Bronchial epithelial cell (primary cell): ENCODE data around the gene WNK2. TPM values are rescaled to one million over a fixed set of nuclear protein-coding genes. Genes with fewer than 3 reads are reported as not detected.

ENCODE experiments used
- DNase-seq: peaks from one replicate; pipeline ENCODE4 v3.0.0-alpha.2; 2010; ENCODE audit warnings: low read depth
- FAIRE-seq: peaks from 2 replicates; lab custom pipeline; 2011; peaks lifted over from hg19 to GRCh38; lab: Jason Lieb, UNC
- H3K27me3 ChIP-seq: 2 replicates; pipeline ENCODE4 v1.5.1; 2011; ENCODE audit warnings: low read length; ENCODE audit not compliant: control insufficient read depth, insufficient read depth
- H3K36me3 ChIP-seq: 2 replicates; pipeline ENCODE4 v1.5.1; 2011; ENCODE audit warnings: low read length; ENCODE audit not compliant: control insufficient read depth, insufficient read depth
- H3K4me3 ChIP-seq: 2 replicates; pipeline ENCODE4 v1.5.1; 2011; ENCODE audit warnings: mild to moderate bottlenecking, low read depth, low read length, control low read depth
- CTCF ChIP-seq: IDR thresholded peaks from 2 replicates; pipeline ENCODE4 v1.5.1; 2011; ENCODE audit warnings: mild to moderate bottlenecking, moderate library complexity, low read length, control low read depth, inconsistent platforms; ENCODE audit not compliant: insufficient read depth, severe bottlenecking
- total RNA-seq: library from RNA; depleted of rRNA; stranded (reverse); fragments of >200 nt; gene quantifications from 2 replicates; pipeline ENCODE4 v1.2.1, GENCODE V29; 2014

WNK2 gene
- total RNA-seq, 1 donor from 2014 or later = under 0.01 TPM

GRCh38 chr9:93260263-93261066 lies 76.5 kb downstream of the WNK2 start:
- no peaks in the 10 kb centered on the region for H3K36me3 ChIP-seq
- TF ChIP-seq CTCF = no peak
- no peak overlapping the region for H3K4me3 ChIP-seq
- DNase-seq (no peak), FAIRE-seq (no peak)
- H3K27me3 ChIP-seq = no peaks in the 10 kb centered on the region

DNA sequence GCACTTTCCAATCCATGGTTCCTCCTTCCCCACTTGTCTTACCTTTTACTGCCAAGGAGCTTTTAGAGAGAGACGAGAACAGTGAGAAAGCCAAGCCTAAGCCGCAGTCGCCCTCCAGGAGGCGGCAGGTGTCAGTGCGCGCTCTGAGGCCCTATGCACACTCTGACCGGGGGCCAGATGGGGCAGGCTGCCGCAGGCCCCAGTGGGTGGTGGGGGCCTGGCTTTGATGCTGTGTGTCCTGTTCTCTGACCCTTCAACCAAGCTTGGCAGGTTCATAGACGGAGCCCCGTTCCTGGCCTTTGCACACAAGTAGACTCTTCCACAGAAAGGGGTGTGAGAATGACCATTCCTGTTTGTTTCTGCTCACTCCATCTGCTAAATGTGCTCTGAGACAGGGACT lies 77.3 kb downstream of the WNK2 start:
- no peak for FAIRE-seq
- no peak for DNase-seq

DNA sequence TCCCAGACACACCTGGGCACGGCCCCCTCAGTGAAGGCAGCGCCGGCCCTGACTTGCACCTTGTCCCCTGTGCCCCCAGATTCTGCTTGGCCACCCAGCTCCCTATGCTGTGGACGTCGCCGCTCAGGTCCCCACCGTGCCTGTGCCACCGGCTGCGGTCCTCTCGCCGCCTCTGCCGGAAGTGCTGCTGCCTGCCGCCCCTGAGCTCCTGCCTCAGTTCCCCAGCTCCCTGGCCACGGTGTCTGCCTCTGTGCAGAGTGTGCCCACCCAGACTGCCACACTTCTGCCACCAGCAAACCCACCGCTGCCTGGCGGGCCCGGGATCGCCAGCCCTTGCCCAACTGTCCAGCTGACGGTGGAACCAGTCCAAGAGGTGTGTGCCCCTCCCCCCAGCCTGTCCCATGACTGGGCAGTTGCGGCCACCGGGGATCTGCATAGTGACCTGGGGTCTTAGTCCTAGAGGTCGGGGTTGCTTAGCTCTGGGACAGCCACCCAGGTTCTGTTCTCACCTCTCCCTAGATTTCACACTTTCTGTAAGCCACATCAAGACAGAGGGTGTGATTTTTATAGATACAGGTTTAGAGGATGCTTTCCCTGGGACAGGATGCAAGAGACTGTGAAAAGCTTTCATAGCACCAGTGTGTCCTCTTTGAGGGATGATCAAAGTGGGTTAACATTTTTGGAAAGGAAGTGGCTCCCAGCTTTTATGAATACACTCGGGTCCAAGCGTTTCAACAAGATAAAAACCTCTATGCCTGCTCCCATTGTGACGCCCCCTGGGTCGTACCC lies 78.0 kb downstream of the WNK2 start:
- Histone ChIP-seq H3K36me3 (no peaks in the 10 kb centered on the region), H3K4me3 (no peak overlapping the region), H3K27me3 (no peaks in the 10 kb centered on the region)
- no peak for DNase-seq
- FAIRE-seq = no peak
- no peak for TF ChIP-seq CTCF

More for the DNA sequence above, 77.3 kb downstream of the WNK2 start:
- Histone ChIP-seq H3K27me3 (no peaks in the 10 kb centered on the region), H3K4me3 (no peak overlapping the region), H3K36me3 (no peaks in the 10 kb centered on the region)
- TF ChIP-seq CTCF = no peak

GRCh38 chr9:93262537-93263310 lies 78.8 kb downstream of the WNK2 start:
- Histone ChIP-seq H3K4me3 (no peak overlapping the region), H3K36me3 (no peaks in the 10 kb centered on the region), H3K27me3 (no peaks in the 10 kb centered on the region)
- FAIRE-seq (no peak), DNase-seq (no peak)
- no peak for TF ChIP-seq CTCF

DNA sequence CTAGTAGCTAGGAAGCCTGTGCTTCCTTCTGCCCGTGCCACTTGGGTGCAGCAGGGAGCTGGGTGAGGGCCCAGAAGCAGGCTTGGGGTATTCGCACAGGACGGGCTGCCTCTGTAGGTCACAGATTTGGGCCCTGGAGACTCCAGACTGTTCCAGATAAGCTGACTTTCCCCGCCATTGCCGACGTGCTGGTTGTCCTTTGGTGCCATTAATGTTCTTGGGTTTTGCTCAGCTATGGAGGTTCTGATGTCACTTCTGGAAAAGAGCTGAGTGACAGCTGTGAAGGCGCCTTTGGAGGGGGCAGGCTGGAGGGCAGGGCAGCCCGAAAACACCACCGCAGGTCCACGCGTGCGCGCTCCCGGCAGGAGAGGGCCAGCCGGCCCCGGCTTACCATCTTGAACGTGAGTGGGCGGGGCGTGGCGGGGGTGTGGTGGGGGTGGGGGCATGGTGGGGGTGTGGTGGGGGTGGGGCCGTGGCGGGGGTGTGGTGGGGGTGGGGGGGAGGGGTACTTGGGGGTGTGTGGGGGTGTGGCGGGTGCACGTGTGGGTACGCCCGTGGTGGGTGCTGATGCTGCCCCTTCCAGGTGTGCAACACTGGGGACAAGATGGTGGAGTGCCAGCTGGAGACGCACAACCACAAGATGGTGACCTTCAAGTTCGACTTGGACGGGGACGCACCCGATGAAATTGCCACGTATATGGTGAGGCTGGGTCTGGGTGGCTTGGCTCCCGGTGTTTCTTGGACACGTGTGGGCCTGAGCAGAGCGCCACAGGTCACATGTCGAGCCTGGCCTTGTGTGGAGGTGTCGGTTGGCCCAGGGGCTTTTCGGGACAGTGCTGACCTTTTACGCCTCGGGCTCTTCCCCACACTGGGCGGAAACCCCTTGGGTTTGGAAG lies 79.6 kb downstream of the WNK2 start:
- no peak for FAIRE-seq
- TF ChIP-seq CTCF = no peak
- peaks cover 3% of the 10 kb centered on the region for H3K27me3 ChIP-seq
- no peaks in the 10 kb centered on the region for H3K36me3 ChIP-seq
- DNase-seq = no peak
- no peak overlapping the region for H3K4me3 ChIP-seq
